Retina (tissue), 1 donor: ENCODE measurements around the gene PTGDS.

Experiments used
- DNase-seq: peaks from one replicate; pipeline ENCODE4 v3.0.0-alpha.2; 2016

PTGDS gene

GRCh38 chr9:137011907-137012675, 34.8 kb downstream of the PTGDS start:
- no peak for DNase-seq

GRCh38 chr9:137012694-137013570, 35.6 kb downstream of the PTGDS start:
- no peak for DNase-seq

GRCh38 chr9:137013571-137013940, 36.3 kb downstream of the PTGDS start:
- DNase-seq, result no peak

GRCh38 chr9:137014166-137014565, 36.9 kb downstream of the PTGDS start:
- DNase-seq, result no peak

- no peak for DNase-seq
Observed at GRCh38 chr9:137014776-137015539, 37.7 kb downstream of the PTGDS start.

- DNase-seq, result no peak
Observed at GRCh38 chr9:137015540-137015930, 38.2 kb downstream of the PTGDS start.

GRCh38 chr9:137015976-137016375, 38.7 kb downstream of the PTGDS start:
- DNase-seq, result no peak

- no peak for DNase-seq
Observed at GRCh38 chr9:137016436-137016835, 39.1 kb downstream of the PTGDS start.

- DNase-seq, result no peak
Observed at GRCh38 chr9:137017071-137017470, 39.8 kb downstream of the PTGDS start.

- no peak for DNase-seq
Observed at GRCh38 chr9:137017791-137018497, 40.6 kb downstream of the PTGDS start.

GRCh38 chr9:137018761-137019559, 41.7 kb downstream of the PTGDS start:
- DNase-seq, result no peak

- DNase-seq, result no peak
Observed at GRCh38 chr9:137019891-137020683, 42.8 kb downstream of the PTGDS start.

GRCh38 chr9:137020771-137021567, 43.7 kb downstream of the PTGDS start:
- DNase-seq, result no peak

- DNase-seq, result no peak
Observed at GRCh38 chr9:137021568-137021978, 44.3 kb downstream of the PTGDS start.

GRCh38 chr9:137021979-137022661, 44.8 kb downstream of the PTGDS start:
- no peak for DNase-seq

GRCh38 chr9:137022662-137023008, 45.3 kb downstream of the PTGDS start:
- DNase-seq, result no peak

GRCh38 chr9:137023157-137023556, 45.9 kb downstream of the PTGDS start:
- no peak for DNase-seq

GRCh38 chr9:137023583-137023991, 46.3 kb downstream of the PTGDS start:
- DNase-seq, result no peak

- DNase-seq, result peak; percentile 83
Observed at GRCh38 chr9:137025517-137025966, 48.2 kb downstream of the PTGDS start.
